Fibroblast of the aortic adventitia (primary cell): ENCODE measurements around the gene ATP5F1D. TPM values are rescaled to one million over a fixed set of nuclear protein-coding genes. Genes with fewer than 3 reads are reported as not detected.
"Not testable (repeated sequence)": the region's sequence is repeated elsewhere in the genome, so short reads cannot be mapped to it uniquely, and the experiment has no call there.

ENCODE experiments used
- DNase-seq: peaks from one replicate; pipeline ENCODE4 v3.0.0-alpha.2; 2010; ENCODE audit warnings: low read depth
- H3K4me3 ChIP-seq: 2 replicates; pipeline ENCODE4 v1.5.1; 2011; ENCODE audit warnings: low read depth, mild to moderate bottlenecking, control low read depth, low read length, moderate library complexity
- total RNA-seq: library from RNA; depleted of rRNA; stranded (reverse); fragments of >200 nt; gene quantifications from 2 replicates; pipeline ENCODE4 v1.2.3, GENCODE V29; 2012; ENCODE audit warnings: low replicate concordance
- TF ChIP-seq, protein P1 (sequence below): IDR thresholded peaks from 2 replicates; pipeline ENCODE4 v1.5.1; 2011; ENCODE audit warnings: mild to moderate bottlenecking, low read length, control low read depth, inconsistent platforms; ENCODE audit not compliant: insufficient read depth

ATP5F1D gene
- 15.7 and 55.6 TPM in 2 replicates for total RNA-seq

DNA sequence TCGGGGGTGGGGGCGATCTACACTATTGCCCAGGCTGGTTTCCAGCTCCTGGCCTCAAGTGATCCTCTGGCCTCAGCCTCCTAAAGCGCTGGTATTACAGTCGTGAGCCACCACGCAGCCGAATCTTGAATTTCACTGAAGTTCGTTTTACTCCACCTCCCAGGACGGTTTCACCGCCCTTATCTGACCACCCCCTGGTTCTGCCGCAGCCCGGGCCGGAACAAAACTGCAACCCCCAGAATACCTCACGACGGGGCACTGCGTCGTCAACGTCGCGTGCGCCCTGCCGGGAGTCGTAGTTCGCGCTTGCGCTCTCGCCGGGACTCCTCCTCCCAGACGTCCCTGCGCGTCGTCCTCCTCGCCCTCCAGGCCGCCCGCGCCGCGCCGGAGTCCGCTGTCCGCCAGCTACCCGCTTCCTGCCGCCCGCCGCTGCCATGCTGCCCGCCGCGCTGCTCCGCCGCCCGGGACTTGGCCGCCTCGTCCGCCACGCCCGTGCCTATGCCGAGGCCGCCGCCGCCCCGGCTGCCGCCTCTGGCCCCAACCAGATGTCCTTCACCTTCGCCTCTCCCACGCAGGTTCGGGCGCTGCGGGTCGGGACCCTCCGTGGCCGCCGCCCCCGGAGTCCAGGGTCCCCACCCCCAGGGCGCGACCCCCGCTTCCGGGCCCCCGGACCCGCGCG lies at the start of gene ATP5F1D:
Gene ATP5F1D (plus strand): TSS at position 335 of the 679 bp plus-strand sequence. CDS start 100 bp downstream, at position 435.
- DNase-seq: peak; percentile 94
- TF ChIP-seq, protein P1, sequence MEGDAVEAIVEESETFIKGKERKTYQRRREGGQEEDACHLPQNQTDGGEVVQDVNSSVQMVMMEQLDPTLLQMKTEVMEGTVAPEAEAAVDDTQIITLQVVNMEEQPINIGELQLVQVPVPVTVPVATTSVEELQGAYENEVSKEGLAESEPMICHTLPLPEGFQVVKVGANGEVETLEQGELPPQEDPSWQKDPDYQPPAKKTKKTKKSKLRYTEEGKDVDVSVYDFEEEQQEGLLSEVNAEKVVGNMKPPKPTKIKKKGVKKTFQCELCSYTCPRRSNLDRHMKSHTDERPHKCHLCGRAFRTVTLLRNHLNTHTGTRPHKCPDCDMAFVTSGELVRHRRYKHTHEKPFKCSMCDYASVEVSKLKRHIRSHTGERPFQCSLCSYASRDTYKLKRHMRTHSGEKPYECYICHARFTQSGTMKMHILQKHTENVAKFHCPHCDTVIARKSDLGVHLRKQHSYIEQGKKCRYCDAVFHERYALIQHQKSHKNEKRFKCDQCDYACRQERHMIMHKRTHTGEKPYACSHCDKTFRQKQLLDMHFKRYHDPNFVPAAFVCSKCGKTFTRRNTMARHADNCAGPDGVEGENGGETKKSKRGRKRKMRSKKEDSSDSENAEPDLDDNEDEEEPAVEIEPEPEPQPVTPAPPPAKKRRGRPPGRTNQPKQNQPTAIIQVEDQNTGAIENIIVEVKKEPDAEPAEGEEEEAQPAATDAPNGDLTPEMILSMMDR: no peak
- H3K4me3 ChIP-seq: peak within 1 kb of the TSS; percentile 79

DNA sequence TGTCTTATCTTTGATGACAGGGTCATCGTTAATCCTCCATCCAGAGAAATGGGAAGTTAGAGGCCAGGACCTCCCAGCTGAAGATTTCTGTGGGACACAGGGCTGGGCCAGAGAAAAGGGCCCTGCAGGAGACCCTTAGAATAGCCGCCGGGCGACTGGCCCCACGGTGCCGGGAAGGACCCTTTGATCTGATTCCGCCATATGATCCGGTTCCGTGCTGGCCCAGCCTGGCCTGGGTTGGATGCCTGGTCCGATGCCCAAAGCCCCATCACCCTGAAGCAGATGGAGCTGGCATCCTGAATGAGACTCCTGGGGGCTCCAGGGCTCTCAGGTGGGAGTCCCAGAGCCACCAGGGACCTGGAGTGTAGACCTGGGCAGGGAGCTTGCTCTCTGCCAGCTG lies 42.0 kb upstream of the ATP5F1D start:
- TF ChIP-seq, protein P1: no peak
- no peak overlapping the region for H3K4me3 ChIP-seq
- DNase-seq: no peak

DNA sequence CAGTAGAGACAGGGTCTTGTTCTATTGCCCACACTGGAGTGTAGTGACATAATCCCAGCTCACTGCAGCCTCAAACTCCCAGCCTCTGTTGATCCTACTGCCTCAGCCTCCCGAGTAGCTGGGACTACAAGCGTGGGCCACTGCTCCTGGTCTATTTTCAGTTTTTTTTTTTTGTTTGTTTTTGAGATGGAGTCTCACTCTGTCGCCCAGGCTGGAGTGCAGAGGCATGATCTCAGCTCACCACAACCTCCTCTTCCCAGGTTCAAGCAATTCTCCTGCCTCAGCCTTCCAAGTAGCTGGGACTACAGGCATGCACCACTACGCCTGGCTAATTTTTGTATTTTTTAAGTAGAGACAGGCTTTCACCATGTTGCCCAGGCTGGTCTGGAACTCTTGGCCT lies 40.9 kb upstream of the ATP5F1D start:
- H3K4me3 ChIP-seq, DNase-seq: not testable (repeated sequence)

DNA sequence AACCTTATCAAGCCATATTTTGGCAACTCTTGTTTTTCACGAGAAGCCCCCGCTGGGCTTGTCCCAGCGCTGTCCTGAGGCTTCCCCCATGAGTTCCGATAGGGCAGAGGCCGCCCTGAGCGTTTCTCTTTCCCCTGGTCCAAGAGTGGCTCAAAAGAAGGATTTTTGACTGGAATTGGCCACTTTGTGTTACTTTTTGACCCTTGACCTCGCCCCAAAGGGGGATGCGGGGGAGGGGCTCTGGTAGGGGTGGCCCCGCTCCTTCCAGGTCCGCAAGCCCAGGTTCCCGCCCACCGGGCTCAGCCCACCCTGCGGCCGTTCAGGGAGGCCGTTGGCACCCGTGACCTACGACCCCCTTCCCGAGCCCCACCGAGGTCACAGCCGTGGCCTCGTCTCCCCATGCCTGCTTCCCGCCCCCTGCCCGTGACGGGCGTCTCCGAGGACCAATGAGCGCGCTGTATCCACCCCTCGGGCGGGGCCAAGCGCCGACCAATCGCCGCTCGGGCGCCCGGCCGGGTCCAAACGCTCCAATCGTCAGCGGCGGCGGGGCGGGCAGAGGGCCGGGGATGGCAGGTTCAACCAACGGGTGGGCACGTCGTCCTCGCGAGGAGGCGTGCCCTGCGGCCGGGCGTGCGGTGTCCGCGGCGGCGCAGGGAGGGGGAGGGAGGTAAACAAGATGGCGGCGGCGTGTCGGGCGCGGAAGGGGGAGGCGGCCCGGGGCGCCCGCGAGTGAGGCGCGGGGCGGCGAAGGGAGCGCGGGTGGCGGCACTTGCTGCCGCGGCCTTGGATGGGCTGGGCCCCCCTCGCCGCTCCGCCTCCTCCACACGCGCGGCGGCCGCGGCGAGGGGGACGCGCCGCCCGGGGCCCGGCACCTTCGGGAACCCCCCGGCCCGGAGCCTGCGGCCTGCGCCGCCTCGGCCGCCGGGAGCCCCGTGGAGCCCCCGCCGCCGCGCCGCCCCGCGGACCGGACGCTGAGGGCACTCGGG lies 36.1 kb upstream of the ATP5F1D start, which contains the start of gene STK11:
Gene STK11 (plus strand): TSS at position 665 of the 986 bp plus-strand sequence. CDS start 1,136 bp downstream, outside the sequence.
- DNase-seq: peak; percentile 94
- TF ChIP-seq, protein P1: no peak
- peak within 1 kb of the TSS; percentile 82 for H3K4me3 ChIP-seq

DNA sequence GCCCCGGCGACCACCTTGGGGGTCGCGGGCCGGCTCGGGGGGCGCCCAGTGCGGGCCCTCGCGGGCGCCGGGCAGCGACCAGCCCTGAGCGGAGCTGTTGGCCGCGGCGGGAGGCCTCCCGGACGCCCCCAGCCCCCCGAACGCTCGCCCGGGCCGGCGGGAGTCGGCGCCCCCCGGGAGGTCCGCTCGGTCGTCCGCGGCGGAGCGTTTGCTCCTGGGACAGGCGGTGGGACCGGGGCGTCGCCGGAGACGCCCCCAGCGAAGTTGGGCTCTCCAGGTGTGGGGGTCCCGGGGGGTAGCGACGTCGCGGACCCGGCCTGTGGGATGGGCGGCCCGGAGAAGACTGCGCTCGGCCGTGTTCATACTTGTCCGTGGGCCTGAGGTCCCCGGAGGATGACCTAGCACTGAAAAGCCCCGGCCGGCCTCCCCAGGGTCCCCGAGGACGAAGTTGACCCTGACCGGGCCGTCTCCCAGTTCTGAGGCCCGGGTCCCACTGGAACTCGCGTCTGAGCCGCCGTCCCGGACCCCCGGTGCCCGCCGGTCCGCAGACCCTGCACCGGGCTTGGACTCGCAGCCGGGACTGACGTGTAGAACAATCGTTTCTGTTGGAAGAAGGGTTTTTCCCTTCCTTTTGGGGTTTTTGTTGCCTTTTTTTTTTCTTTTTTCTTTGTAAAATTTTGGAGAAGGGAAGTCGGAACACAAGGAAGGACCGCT lies 35.2 kb upstream of the ATP5F1D start:
- no peak for DNase-seq
- TF ChIP-seq, protein P1: no peak
- H3K4me3 ChIP-seq: peak overlapping the region; percentile 82

DNA sequence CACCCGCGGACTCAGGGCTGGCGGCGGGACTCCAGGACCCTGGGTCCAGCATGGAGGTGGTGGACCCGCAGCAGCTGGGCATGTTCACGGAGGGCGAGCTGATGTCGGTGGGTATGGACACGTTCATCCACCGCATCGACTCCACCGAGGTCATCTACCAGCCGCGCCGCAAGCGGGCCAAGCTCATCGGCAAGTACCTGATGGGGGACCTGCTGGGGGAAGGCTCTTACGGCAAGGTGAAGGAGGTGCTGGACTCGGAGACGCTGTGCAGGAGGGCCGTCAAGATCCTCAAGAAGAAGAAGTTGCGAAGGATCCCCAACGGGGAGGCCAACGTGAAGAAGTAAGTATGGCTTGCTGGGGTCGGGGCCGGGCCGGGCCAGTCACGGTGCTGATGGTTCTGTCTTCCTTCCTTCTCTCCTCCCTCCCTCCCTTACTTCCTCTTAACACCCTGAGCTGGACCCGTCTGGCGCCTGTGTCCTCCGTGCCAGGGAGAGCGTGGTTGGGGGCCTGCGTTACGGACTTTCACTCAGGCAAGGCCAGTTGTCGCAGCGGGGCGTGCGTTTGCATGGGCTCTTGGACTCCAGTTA lies 34.6 kb upstream of the ATP5F1D start:
- peak; percentile 26 for DNase-seq
- TF ChIP-seq, protein P1: no peak
- H3K4me3 ChIP-seq: peak overlapping the region; percentile 82

DNA sequence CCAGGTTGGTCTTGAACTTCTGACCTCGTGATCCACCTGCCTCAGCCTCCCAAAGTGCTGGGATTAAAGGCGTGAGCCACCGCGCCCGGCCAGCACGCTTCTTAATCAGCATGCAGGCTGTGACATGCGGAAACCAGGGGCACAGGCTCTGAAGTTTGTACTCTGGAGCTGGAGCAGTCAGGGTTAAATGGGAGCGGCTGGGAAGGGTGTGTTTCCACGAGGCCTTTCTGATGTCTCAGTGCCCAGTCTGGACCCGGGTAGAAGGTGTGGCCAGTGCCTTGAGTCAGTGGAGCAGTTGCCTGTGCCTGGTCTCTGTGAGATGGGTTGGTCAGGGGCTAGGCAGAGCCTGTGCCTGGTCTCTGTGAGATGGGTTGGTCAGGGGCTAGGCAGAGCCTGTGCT lies 32.7 kb upstream of the ATP5F1D start:
- peak; percentile 32 for DNase-seq
- H3K4me3 ChIP-seq: not testable (repeated sequence)
